ENCODE data around the gene SMYD4.
"Not testable (repeated sequence)": the region's sequence is repeated elsewhere in the genome, so short reads cannot be mapped to it uniquely, and the experiment has no call there.

The SMYD4 gene

DNA sequence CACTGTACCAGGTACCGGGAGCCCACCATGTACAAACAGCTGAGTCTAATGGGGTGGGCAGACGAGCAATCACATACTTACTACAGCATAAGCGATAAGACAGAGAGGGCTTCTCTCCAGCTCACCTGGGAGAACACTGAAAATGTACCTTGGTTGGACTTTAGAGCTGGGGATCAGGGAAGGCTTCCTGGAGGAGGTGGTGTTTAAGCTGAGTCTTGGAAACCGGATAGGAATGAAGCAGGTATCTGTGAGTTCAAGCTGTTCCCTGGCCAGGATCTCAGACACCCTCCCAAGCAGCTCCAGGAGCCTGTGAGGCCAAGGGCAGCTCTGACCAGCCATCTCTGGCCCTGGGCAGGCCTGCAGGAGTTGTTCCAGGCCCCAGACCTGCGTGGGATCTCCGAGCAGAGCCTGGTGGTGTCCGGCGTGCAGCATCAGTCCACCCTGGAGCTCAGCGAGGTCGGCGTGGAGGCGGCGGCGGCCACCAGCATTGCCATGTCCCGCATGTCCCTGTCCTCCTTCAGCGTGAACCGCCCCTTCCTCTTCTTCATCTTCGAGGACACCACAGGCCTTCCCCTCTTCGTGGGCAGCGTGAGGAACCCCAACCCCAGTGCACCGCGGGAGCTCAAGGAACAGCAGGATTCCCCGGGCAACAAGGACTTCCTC, 75.8 kb downstream of the SMYD4 start:
- DNase-seq (ENCODE audit: low spot score), result no peak

GRCh38 chr17:1752425-1753262, 77.1 kb downstream of the SMYD4 start:
- DNase-seq (ENCODE audit: low spot score), result peak; percentile 35

DNA sequence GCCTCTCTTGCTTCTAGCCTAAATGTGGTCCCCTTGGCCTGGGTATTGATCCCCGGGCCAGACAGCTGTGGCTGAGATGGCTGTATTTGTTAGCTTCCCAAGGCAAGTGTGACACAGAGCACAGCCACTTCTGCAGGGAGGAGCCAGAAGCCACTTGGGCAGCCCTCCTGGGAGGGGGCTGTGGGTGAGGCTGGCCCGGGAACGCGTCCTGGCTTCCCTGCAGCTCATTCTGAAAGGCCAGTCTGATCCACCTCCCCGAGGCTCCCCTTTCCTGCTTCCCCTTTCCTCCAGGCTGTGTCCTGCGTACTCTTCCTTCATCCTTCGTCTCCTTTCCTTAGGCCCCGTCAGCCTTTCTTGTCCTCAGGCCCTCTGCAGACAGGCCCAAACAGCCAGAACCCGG, 79.1 kb downstream of the SMYD4 start:
- DNase-seq (ENCODE audit: low spot score), result no peak

DNA sequence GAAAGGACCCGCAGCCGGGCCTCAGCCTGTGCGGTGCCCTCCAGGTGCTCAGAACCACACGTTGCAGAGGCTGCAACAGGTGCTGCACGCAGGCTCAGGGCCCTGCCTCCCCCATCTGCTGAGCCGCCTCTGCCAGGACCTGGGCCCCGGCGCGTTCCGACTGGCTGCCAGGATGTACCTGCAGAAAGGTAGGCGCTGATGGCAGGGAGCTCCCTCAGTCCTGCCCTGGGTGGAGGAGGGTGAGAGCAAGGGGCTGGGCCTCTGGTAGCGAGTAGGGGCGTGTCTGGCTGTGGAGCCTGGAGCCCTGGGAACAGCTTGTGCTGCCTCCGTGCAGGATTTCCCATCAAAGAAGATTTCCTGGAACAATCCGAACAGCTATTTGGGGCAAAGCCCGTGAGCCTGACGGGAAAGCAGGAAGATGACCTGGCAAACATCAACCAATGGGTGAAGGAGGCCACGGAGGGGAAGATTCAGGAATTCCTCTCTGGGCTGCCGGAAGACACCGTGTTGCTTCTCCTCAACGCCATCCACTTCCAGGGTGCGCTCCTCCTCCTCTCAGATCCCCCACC, 82.6 kb downstream of the SMYD4 start:
- DNase-seq (ENCODE audit: low spot score), result no peak

DNA sequence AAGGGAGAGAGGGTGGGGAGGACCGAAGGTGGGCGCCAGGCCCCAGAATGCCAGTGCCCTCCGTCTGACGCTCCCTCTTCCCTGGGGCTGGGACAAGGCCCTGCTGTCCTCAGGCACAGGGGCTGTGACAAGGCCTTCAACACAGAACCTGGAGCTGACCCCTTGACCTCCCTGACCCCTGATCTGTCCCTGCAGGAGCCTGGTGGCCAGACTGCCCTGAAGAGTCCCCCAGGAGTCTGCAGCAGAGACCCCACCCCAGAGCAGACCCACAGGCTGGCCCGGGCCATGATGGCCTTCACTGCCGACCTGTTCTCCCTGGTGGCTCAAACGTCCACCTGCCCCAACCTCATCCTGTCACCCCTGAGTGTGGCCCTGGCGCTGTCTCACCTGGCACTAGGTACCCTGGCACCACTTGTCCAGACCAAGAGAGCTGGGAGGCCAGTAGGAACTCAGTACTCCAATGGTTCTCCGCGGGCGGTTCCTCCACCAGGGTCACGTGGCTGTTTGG, 84.1 kb downstream of the SMYD4 start:
- DNase-seq (ENCODE audit: low spot score), result no peak

DNA sequence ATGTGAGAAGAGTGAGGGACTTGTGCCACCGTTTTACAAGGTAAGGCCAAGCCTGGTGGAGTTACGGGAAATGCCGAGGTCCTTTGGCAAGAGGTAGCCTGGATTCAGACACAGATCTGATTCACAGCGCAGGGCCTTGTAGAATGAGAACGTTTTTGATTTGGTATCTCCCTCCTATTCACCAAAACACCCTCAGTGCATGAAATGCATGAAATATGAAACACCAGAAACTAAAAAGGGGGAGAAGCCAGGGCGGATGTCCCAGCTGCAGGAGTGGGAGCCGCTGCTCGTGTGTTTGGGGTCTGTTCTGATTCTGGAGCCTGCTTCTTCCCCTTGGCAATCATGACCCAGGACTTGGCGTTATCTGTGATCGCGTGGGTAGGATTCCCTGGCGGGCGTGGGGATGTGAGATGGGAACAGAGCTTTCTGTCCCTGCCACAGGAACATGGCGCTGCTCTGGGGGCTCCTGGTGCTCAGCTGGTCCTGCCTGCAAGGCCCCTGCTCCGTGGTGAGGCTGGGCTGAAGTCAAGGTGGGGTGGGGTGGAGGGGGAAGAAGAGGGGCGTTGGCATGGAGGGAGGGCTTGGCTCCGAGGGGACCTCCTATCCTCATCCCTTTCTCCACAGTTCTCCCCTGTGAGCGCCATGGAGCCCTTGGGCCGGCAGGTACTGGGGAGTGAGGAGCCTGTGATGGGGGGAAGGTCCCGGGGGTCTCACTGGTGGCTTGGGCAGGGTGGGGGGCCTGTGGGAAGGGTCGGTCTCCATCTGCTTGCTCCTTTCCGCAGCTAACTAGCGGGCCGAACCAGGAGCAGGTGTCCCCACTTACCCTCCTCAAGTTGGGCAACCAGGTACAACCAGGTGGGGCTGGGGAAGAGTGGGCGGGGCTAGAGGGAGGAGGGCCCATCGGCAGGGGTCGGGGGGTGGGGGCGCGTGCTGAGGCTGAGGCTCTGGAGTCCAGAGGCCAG, 84.9 kb downstream of the SMYD4 start:
- DNase-seq (ENCODE audit: low spot score), result no peak

GRCh38 chr17:1743088-1743439, 86.6 kb downstream of the SMYD4 start:
- no peak for DNase-seq (ENCODE audit: low spot score)

GRCh38 chr17:1742371-1743087, 87.2 kb downstream of the SMYD4 start, which contains the start of gene SERPINF2:
Gene SERPINF2, plus strand, starts transcription at chr17:1742871. Its CDS starts 2,125 bp downstream, at chr17:1744996.
- DNase-seq (ENCODE audit: low spot score), result no peak

DNA sequence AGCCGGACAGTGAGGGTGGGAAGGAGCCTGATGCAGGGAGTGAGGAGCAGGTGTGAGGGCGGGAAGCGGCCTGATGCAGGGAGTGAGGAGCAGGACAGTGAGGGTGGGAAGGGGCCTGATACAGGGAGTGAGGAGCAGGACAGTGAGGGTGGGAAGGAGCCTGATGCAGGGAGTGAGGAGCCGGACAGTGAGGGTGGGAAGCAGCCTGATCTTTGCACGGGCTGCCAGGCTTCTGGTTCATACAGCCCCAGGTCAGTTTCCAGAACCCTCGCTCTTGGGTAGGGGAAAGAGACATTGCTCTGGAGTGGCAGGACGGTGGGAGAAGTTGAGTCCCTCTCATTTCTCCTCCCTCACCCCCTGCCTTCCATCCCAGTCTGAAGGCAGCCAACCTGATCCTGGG, 87.8 kb downstream of the SMYD4 start:
- DNase-seq (ENCODE audit: low spot score), result not testable (repeated sequence)

- DNase-seq (ENCODE audit: low spot score), result no peak
These were observed 92.0 kb downstream of the SMYD4 start for GRCh38 chr17:1737531-1738291.

GRCh38 chr17:1736348-1737281, 93.1 kb downstream of the SMYD4 start:
- DNase-seq (ENCODE audit: low spot score), result no peak

GRCh38 chr17:1735834-1736347, 93.8 kb downstream of the SMYD4 start:
- no peak for DNase-seq (ENCODE audit: low spot score)

DNA sequence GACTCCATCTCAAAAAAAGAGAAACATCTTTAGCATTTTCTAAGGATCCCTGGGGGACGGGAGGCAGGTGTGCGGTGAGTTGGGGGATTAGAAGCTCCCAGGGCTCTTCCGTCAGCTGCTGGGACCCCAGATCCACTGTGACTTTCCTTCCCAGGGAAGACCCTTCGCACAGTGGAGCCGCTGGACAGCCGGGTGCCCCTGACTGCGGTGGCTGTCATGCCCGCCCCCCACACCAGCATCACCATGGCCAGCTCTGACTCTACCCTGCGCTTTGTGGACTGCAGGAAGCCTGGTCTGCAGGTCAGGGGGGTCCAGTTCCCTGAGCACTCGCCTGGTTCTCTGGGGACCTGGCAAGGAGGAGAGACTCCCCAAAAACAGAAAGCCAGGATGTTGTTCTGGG, 94.3 kb downstream of the SMYD4 start:
- no peak for DNase-seq (ENCODE audit: low spot score)

DNA sequence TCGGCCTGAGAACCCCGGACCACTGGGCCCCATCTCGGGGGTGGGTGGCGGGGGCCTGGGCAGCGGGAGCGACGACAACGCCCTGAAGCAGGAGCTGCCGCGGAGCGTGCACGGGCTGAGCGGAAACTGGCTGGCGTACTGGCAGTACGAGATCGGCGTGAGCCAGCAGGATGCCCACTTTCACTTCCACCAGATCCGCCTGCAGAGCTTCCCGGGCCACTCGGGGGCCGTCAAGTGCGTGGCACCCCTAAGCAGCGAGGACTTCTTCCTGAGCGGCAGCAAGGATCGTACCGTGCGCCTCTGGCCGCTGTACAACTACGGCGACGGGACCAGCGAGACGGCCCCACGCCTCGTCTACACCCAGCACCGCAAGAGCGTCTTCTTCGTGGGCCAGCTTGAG, 95.9 kb downstream of the SMYD4 start:
- DNase-seq (ENCODE audit: low spot score), result no peak

DNA sequence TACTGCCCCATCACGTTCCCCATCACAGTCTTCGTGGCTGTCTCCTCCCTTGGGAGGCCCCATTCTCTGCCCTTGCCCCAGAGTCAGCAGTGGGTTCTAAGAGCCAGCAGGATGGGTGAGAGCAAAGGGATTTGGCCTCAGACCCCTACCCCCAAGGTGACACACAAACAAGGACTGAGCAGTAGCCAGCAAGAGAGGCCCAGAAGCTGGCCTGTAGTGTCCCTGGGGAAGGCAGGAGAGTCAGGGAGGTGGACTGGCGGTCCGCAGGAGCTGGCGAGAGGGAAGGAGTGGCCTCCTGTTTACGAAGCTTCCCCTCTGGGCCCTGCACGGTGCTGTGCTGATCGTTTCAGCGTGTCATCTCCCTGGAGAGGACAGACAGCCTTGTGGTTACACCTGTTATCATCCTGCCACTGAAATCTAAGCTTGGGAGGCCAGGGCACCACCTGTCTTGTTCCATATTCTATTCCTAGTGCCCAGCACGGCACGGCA, 96.8 kb downstream of the SMYD4 start:
- peak; percentile 70 for DNase-seq (ENCODE audit: low spot score)

DNA sequence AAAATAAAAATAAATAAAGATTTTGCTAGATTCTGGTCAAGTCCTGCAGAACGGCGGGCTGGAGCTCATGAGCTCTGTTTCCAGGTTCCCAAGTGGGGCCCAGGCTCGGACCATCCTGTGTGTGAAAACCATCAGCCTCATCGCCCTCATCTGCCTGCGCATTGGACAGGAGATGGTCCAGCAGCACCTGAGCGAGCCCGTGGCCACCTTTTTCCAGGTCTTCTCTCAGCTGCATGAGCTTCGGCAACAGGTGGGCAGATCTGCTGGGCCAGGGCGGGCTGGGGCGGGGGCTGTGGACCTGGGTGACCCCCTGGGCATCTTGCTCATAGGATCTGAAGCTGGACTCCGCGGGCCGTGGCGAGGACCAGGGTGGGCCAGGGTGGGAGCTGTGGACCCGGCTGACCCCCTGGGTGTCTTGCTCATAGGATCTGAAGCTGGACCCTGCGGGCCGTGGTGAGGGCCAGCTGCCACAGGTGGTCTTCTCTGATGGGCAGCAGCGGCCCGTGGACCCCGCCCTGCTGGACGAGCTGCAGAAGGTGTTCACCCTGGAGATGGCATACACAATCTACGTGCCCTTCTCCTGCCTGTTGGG, 97.4 kb downstream of the SMYD4 start:
- DNase-seq (ENCODE audit: low spot score), result no peak

- no peak for DNase-seq (ENCODE audit: low spot score)
These were observed 98.6 kb downstream of the SMYD4 start for GRCh38 chr17:1731194-1731506.

DNA sequence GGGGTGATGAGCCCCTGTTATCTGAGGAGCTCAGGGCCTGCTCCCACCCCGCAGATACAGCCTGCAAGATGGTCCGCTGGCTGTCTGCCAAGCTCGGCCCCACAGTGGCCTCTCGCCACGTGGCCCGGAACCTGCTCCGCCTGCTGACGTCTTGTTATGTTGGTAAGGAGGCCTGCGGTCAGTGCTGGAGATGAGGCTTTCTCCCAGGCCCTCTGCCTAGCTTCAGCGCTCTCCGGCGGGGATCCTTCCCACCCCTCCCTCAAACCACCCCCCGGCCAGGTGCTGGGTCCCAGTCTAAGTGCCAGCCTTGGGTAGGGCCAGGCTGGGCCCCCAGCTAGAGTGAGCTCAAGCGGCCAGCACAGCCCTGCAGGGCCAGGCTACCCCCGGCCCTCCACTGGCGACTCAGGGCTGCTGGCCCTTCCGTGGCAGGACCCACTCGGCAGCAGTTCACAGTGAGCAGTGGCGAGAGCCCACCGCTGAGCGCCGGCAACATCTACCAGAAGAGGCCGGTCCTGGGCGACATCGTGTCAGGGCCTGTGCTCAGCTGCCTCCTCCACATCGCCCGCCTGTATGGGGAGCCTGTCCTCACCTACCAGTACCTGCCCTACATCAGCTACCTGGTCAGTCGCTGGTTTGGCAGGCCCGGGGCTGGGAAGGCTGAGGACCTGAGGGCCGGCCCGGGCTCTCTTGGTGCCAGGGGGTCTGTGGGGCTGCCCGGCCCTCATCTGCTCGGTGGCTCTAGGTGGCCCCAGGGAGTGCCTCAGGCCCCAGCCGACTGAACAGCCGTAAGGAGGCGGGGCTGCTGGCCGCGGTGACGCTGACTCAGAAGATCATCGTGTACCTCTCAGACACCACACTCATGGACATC, 99.1 kb downstream of the SMYD4 start:
- DNase-seq (ENCODE audit: low spot score), result no peak
